SIG-M5 treated with dmso at 0.1 percent for 504 hours (cell line): ENCODE results near the gene MRPL46.
A peak's percentile ranks its signal among the peaks of the same experiment; 100 is the strongest.
"Not testable (repeated sequence)": the region's sequence is repeated elsewhere in the genome, so short reads cannot be mapped to it uniquely, and the experiment has no call there.

Source experiments
- DNase-seq: peaks from one replicate; lab custom pipeline; 2025; ENCODE audit not compliant: unreplicated experiment; lab: John Stamatoyannopoulos, UW

Gene MRPL46

DNA sequence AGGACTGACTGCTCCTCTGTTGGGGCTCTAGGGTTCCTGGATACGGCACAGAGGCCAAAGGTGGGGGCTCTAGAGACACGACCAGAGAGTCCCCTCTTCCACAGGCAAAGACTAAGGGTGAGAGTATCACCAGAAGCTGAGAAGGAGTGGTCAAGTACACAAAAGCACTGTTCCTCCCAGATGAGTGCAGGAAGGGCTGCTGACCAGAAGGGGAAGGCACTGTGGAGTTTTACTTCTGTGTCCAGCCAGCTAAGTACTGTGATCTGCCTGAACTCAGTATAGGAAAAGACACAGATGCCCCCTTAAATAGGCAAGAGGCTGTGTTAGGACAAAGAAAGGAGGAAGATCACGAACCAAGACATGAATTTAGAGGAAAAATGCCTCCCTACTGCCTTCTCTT lies 12.0 kb upstream of the MRPL46 start:
- DNase-seq: no peak

DNA sequence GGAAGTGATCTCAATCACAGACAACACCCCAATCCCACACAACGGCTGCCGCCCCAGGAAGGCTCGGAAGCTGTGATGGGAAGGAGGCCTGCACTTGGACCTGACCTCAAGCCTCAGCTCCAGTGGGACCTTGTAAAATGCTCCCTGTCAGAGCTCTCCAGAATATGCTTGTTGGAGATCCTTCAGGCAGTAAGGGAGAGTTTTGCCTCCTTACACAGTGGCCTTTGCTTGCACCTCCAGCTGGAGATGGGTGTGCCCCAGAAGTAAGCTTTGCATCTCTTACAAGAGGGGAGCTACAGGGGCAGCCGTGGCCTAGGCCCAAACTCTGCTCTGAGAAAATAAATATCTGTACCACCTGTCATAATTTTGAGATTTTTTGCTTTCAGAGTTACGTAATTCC lies 10.7 kb upstream of the MRPL46 start:
- DNase-seq: no peak

DNA sequence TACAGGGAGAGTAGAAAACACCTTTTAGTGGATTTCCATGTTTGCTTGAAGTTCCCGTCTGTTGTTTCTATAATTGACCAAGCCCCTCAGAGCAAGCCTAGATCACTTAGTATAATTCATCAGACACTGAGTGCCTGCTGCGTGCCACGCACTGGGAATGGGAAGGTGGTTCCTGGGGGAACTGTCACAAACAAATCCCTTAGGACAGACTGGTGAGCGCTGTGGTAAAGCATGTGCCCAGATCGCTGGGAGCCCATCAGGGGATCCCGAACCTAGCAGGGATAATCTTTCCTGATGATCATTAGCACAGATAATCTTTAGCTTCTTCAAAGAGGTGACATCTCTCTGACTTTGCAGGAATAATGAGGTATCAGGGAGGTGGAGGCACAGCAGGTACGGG lies 9.9 kb upstream of the MRPL46 start:
- no peak for DNase-seq

DNA sequence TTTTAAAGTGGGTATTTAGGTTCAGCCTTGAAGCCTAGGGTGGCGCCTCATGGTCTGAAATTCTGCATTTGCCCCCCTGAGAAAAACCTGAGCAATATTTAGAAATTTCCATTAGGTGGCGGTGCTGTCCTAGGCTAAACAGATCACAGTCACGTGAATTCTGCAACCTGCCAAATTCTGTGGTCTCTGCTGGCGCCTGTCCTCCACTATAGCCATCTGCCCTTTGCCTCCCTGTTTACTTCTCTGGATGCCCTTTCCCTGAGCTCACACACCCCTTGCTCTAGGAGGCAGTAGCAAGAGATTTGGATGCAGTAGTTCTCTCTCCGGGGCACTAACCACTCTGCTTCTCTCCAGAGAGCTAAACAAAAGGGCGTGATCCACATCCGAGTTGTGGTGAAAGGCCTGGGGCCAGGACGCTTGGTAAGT lies 9.5 kb upstream of the MRPL46 start:
- DNase-seq: no peak

DNA sequence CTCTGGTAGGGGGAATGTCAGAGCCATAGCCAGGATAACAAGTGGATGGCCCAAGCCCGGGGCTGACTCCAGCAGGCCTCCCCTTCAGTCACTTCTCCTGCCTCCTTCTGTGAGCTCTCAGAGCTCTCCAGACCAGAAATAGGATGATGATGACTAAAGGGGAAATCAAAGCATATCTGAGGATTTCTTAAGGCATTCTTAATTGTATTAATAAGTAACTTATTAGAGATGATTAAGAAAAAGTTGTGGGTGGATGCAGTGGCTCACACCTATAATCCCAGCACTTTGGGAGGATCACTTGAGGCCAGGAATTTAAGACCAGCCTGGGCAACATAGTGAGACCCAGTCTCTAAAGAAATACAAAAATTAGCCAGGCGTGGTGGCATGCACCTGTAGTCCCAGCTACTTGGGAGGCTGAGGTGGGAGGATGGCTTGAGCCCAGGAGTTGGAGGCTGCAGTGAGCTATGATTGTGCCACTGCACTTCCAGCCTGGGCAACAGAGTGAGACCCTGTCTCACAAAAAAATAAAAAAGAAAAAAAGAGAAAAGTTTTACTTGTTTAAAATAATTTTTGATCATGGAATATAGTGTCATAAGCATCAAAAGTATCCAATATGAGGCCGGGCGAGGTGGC lies 6.6 kb upstream of the MRPL46 start:
- not testable (repeated sequence) for DNase-seq

DNA sequence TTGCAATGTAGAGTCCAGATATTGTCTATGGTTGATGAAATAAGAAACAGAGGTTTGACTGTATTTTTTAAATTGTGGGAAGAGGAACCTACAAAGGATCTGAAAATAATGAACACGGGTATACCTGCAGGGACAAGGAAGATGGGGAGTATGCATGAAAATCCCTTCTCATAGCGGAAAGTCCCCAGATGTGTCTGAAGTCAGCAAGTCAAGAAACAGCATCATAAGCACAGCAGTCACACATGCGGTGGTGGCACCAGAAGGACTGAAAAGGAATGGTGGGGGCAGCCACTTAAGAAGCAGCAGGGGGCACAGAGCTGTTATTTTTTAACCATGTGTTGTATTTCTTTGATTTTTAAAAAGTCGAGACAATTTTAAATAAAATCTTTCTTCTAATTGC lies 5.0 kb upstream of the MRPL46 start:
- DNase-seq: no peak

DNA sequence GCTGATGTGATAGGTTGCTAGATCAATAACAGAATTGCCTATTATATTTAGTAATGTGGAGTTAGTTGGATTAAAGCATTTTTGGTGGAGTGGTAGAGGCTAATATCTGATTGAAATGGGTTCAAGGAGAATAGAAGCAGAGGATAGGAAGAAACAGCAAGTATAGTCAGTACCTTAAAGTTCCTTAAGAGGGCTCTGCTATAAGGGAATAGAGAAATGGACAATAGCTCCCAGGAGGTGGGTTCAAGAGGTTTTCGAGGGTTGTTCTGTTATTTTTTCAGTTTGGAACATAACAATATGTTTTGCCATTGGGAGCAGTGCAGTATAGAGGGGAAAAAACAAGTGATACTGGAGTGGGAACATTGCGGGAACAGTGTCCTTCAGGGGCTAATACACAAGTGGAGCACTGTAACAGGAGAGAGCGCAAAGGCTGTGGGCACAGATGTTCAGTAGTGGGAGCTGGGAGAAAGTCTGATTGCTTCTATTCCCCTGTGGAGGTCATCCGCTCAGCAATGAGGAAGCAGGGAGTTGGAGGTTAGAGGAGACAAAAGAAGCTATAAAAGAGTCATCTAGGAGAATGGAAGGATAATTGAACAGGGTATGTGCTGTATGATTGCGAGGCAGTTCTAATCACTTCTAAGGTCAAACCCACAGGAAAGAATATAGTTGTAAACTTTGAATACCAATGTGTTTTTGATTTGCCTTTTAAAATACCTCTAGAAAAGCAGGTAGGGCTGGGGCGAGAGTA lies 3.6 kb upstream of the MRPL46 start:
- DNase-seq: no peak

DNA sequence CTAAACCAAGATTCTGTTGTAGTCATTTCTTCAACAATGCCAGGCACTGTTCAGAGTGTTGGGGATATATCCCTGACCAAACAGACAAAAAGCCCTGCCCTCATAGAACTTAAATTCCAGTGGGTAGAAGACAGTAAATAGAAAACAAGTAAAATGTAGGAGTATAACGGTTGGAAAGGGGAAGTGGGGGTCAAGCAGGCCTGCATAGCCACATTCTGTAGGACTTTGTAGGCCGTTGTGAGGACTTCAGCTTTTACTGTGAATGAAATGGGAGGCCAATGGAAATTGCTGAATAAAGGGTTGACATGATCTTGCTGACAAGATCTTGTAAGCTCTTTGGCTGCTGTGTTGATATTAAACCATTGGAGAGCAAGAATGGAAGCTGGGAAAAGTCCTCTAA lies 2.1 kb upstream of the MRPL46 start:
- DNase-seq: no peak

DNA sequence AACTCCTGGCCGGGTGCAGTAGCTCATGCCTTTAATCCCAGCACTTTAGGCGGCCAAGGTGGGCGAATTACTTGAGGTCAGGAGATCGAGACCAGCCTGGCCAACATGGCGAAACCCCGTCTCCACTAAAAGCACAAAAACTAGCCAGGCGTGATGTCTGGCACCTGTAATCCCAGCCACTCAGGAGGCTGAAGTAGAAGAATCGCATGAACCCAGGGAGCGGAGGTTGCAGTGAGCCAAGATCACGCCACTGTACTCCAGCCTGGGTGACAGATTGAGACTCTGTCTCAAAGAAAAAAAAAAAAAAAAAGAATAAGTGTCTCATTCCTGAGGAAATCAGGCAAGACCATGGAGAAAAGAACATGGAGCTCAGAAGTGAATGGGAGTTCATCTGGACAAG lies 1.5 kb upstream of the MRPL46 start:
- not testable (repeated sequence) for DNase-seq

DNA sequence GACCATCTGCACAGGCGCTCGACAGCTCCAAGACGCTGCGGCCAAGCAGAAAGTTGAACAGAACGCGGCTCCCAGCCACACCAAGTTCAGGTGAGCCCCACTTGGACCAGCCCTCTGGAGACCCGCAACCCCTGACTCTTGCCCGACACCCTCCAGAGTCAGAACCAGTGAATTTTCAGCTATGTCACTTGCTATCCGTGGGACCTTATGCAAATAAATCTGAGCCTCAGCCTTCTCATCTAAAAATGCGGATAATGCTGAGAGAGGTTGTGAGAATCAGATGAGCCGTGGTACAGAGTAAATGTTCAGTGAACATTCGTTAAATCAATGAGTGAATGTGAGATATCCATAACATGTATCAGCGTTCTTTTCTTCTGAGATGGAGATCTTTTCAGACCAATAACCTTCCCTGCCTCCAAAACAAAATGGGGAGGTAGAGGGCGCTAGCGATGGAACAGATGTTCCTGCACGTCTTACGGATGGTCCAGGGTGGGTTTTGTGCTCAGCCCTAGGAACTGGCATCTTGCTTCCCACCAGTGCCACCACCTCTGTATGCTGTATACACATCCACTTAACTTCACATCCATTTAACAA lies 844 bp upstream of the MRPL46 start:
- DNase-seq: no peak

DNA sequence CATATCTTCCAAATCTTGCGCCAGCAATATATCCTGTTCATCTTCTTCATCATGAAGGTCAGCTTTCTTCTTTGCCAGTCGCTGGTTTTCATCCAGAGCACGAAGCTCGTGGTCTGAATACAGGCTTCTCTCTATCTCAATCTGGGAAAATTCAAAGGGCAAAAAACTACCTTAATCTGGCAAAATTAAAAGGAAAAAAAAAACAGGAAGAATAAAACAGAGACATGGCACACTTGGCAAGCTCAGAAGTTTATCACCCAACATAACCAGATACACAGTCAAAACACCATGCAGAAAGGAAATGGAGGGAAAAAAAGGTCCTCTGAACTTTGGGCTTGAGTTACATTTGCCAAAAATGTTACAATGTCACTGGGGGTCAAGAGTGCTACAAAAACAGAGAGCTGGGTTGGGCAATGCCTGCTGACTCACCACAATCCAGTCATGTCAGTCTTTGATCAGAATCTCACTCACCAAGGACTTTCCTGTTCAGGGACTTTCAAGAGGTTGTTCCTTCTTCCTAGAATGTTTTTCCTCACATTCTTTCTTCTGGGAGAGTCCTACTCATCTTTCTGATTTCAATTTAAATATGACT lies 1.5 kb downstream of the MRPL46 start:
- DNase-seq: peak; percentile 78

DNA sequence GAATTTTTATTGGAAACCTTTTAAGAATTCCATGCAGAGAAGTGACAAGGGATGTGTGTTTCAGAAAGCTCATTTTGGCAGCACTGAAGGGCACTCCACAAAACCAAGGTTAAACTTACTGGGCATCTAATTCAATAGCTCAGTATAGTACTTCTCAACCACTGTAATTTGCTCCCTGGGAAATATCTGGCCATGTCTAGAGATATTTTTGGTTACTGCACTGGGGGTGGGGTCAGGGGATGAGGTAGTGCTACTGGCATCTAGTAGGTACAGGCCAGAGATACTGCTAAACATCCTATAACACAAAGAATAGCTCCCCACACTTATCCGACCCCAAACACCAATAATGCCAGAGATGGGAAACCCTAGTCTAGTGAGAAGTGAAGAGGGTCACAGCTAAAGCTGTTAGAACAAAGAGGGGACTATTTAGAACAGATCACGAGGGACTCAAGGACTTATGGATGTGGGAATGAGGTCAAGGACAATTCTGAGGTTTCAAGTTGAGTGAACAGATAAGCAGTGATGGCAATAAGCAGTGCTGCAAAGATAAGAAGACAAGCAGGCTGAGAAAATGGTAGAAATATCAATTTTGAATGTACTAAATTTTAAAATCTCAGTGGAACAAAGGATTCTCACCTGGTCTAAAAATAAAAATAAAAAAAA lies 3.2 kb downstream of the MRPL46 start:
- DNase-seq: no peak

DNA sequence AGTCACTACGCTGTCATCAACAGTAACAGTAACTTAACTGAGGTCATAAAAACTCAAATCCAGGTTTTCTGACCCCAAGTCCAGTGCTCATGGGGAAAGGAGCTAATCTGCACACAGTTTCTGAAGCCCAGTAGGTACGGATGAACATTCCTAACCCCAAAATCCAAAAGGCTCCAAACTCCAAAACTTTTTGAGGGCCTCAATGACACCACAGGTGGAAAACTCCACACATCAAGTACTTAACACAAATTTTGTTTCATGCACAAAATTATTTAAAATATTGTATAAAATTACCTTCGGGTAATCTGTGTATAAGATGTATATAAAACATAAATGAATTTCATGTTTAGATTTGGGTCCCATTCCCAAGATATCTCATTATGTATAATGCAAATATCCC lies 10.5 kb downstream of the MRPL46 start:
- DNase-seq: no peak

DNA sequence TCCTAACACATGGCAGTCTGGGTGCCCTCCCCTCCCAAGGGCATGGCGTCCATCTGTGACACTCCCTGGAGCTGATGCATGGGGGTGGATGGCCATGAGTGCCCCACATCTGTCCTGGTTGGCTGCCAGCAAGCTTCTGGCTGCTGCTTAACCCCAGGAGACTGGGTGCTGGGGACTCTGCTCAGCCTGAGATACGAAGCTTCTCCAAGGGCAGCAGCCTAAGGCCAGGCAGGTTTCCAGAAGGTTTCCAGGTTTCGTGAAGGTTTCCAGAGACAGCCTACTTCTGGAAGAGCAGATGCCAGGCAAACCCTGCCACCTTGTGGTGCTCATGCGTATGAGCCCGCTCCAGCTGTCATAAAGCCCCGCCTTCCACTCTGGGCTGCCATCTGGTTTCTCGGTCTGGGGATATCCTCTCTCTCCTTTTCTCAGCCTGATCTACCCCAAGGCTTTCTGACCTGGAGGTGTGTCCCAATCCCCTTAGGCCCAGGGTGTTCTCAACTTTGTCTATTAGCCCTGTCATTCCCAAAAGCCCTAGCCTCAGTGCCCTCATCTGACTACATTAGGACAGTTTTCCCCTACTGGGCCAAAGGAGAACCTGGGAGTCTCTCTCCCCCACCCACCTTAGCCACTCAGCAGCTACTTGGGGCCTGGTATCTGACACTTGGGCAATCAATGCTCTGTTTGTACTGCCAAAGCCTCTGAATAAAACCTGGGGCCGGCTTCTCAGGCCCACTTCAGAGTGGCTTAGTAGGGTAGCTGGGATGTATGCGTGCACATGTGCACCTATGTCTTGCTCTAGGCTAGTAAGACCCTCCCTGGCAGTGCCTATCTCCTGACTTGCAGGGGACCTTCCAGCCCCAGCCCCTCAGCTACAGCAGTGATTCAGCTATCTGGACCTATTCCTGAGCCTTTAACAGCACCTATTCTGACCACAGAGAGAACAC lies 12.0 kb downstream of the MRPL46 start:
- DNase-seq: peak; percentile 61

DNA sequence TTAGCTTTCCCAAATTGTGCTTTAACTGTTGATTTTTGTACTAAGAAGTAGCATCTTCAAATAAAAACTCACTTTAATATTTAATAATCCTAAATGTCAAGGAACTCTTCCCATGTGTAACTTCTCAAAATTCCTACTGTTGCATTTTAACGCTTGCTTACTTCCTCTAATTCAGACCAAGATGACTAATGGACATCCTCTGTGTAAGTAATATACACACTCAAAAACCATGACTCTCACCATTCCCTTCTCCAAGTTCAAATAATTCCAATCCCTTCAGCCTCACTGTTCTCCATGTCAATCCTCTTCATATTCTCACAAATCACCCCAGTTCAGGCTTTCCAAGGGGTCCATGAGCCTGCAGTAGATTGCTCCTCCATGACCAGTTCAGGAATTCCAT lies 13.0 kb downstream of the MRPL46 start:
- DNase-seq: no peak

DNA sequence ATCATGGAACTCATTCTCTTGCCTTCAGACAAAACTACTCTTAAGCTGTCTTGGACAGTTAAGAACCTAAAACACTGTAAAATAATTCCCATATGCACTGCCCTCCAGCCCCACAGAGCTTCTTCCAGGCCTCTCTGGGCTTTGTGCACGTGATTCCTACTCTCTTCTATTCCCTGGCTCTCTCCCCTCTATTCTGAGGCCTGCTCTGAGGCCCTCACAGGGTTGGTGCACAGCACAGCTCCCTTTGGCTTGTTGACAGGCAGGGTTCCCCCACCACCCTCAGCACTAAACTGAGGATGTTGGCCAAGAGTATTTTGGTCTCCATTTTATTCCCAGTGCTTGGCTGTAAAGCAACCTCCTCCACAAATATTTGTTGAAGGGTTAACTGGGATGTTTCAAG lies 13.5 kb downstream of the MRPL46 start:
- no peak for DNase-seq

DNA sequence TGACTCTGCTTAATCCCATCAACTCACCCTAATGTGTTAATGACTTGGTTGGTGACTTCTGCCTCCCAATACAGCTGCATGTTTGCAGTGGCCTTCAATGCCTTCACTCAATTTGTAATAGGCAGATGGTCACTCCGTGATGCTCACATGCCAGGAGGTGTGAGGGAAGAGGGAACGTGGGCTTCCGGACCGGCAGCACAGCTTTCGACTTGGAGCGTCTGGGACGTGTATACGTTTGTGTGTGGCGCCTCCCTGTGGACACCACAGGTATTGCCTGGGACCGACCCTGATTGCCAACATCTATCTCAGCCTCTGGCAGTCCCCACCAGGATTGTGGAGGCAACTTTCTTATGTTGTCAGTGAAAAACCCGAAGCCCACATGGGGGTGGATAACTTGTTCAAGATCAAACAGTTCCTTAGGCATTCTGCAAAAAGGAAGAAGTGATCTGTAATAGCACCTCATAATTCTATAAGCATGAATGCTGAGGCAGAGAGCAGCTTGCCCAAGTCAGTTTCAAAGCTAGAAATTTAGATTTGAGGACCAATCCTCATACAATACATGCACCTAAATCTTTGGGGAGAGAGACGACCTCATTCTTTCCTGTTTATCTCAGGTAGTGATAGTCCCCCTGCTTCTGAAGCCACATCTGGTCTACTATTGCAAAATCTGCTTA lies 16.9 kb downstream of the MRPL46 start:
- DNase-seq: peak; percentile 45

DNA sequence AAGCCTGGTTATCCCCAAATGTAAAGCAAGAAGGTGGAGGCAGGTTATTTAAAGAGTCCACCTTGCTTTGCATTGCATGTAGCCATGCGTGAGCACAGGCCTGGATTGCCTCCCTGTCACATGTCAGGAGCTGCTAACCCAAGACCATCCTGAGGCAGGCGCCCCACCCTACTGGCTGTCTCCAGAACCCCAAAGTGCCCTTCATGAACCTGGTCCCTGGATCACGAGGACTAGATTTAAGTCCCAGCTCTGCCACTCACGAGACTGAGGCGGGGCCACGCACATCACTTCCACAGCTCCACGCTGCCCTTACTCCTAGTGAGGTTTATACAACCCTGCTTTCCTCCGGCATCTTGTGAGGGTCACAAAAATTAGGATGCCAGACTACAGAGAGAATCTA lies 17.6 kb downstream of the MRPL46 start:
- no peak for DNase-seq

DNA sequence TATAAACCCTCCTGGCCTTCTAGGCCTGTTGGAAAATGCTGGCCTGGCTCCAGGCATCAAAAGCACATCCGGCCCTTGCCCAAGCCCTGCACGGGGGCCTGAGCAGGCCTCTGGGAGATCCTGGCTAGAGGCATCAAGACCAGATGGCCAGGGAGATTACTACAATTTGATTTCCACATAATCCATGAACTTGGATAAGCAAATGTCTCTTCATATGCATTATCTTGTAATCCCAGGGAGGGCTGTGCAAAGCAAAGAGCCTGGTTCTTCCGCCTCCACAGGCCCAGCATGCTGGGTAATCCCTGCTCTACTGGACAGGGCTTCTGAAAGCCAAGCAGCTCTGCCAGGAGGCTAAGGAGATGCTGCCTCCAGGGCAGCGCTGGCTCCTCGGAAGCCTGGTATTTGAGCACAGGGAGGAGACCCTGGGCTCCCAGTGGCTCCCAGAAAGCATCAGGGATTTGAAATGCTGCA lies 18.2 kb downstream of the MRPL46 start:
- DNase-seq: no peak

DNA sequence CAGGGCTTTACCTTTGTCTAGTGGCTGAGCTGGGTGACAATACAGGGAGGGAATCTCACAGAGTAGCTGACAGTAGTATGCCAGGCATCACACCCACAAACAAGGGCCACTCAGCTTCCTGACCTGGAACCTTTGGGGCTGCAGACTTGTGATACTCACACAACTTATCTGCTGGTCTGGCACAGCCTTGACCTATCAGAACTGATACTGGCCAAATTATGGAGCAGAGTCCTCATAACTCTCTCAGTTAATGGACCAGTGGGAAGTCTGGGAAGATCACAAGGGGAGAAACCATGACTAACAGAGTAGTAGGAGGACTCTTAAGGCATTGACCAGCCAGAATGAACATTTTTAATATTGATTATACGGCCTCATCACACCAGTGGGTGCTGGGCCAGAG lies 19.4 kb downstream of the MRPL46 start:
- DNase-seq: no peak
